ENCODE results near the gene RECK. TPM values are rescaled to one million over a fixed set of nuclear protein-coding genes. Genes with fewer than 3 reads are reported as not detected.

RECK gene
- total RNA-seq, 4 donors from 2014 or later, result 2.9 to 4.1 (median 3.5) TPM

DNA sequence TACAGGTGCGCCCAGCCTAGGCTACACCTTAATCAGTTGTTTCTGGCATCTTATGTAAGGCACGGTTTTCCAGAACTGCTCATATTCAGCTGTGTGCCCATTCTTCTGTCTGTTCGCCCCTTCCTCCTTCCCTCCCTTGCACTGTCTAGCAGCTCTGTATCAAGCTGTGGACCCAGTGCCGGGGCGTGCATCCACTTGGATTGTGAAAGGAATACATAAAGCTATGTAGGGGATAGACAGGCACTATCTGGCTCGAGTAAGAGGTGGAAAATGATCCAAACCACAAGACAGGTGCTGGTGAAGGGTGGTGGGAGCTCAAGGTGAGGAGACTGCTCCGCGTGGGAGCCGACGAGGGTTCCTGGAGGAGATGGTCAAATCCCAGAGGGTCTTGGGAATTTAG lies 101.8 kb downstream of the RECK start:
- no peaks in the 10 kb centered on the region for H3K9me3 ChIP-seq
- no peak overlapping the region for H3K4me3 ChIP-seq
- intact Hi-C loops (cut with DNase I; ENCODE audit: low total_unique reads), result no loop called here
- no peak for ATAC-seq
- no peak overlapping the region for H3K27ac ChIP-seq
- in situ Hi-C loops (cut with MboI; ENCODE audit: low sequenced_read_pairs in 4 of 4), result no loop called here
- no peak for DNase-seq
- H3K27me3 ChIP-seq, result peaks cover 5 to 21% (median 17%) of the 10 kb centered on the region in 3 donors
- no peaks in the 10 kb centered on the region for H3K36me3 ChIP-seq
- TF ChIP-seq POLR2A (IDR thresholded peaks at IDR 0.05), result no peak
- TF ChIP-seq, protein P1, sequence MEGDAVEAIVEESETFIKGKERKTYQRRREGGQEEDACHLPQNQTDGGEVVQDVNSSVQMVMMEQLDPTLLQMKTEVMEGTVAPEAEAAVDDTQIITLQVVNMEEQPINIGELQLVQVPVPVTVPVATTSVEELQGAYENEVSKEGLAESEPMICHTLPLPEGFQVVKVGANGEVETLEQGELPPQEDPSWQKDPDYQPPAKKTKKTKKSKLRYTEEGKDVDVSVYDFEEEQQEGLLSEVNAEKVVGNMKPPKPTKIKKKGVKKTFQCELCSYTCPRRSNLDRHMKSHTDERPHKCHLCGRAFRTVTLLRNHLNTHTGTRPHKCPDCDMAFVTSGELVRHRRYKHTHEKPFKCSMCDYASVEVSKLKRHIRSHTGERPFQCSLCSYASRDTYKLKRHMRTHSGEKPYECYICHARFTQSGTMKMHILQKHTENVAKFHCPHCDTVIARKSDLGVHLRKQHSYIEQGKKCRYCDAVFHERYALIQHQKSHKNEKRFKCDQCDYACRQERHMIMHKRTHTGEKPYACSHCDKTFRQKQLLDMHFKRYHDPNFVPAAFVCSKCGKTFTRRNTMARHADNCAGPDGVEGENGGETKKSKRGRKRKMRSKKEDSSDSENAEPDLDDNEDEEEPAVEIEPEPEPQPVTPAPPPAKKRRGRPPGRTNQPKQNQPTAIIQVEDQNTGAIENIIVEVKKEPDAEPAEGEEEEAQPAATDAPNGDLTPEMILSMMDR (IDR thresholded peaks at IDR 0.05 in 4 of 5, conservative IDR thresholded peaks at IDR 0.05 in 1 of 5), result no peak
- peaks cover 7 to 13% of the 10 kb centered on the region in 2 donors for H3K4me1 ChIP-seq

DNA sequence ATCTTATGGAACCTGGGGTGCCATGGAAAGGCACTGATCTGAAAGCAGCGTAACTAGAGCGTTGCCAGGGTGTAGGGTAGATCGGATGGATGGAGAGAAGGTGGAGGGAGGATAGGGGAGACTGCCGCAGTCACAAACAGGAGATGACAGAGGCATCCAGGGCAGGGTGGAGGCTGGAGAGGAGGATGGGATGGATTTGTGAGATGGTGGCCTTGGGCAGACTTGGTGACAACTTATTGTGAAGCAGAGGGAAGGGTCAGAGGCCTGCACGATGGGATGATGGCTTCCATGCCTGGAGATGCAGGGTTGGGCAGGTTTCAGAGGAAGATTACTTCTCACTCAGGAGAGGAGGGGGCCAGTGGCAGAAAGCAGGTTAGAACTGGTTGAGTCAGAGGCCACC lies 102.2 kb downstream of the RECK start:
- no peak overlapping the region for H3K27ac ChIP-seq
- no peak overlapping the region for H3K4me3 ChIP-seq
- peaks cover 7 to 13% of the 10 kb centered on the region in 2 donors for H3K4me1 ChIP-seq
- DNase-seq, result no peak
- no peaks in the 10 kb centered on the region for H3K9me3 ChIP-seq
- no peaks in the 10 kb centered on the region for H3K36me3 ChIP-seq
- peaks cover 5 to 21% (median 17%) of the 10 kb centered on the region in 3 donors for H3K27me3 ChIP-seq
- intact Hi-C loops (cut with DNase I; ENCODE audit: low total_unique reads) (no loop called here), in situ Hi-C loops (cut with MboI; ENCODE audit: low sequenced_read_pairs in 4 of 4) (no loop called here)
- ATAC-seq, result no peak
- TF ChIP-seq POLR2A (IDR thresholded peaks at IDR 0.05), result no peak
- TF ChIP-seq, protein P1 (IDR thresholded peaks at IDR 0.05 in 4 of 5, conservative IDR thresholded peaks at IDR 0.05 in 1 of 5), result no peak

DNA sequence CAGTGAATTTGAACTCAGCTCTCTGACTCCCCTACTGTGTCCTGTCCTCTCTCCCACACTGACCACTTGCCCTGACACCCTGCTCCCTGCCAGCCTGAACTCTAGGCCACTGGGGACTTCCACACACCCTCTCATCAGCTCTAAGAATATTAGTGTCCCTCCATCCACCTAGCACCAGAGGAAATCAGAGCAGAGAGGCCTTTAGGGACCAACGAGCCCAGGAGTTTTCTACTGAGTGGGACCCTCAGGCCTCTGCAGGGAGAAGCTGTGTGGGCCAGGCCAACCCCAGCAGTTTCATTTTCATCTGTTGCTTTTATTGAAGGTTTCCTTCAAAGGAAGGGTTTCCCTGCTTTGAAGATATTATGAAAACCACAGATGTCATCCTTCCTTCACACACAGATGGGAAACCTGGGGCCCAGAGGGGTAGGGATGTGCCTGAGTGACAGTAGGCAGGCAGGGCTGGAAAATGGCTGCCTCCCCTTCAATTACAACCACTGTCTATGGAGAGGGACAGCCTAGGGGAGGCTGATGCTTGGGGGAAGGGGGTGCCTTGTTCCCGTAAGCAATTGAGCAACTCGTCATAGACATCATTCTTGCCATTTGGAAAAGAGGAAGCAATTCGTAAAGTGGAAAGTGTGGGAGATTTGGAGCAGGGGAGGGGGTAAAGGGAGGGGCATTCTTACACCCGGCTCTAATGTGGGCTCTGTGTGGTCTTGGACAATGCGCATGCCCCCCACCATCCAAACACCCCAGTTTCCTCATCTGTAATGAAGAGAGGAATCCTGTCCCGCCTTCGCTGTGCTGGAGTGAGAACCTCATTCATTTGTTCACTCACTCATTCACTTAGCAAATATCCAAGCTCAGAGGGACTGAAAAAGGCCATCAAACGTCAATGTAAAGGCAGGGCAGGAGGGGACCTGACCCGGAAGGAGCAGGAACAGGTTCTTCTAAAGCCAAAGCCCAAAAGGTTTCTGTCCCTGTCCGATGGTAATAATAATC lies 103.7 kb downstream of the RECK start:
- Histone ChIP-seq H3K4me1 (peaks cover 7 to 13% of the 10 kb centered on the region in 2 donors), H3K27me3 (peaks cover 6 to 21% (median 17%) of the 10 kb centered on the region in 3 donors), H3K36me3 (no peaks in the 10 kb centered on the region), H3K9me3 (no peaks in the 10 kb centered on the region), H3K4me3 (no peak overlapping the region), H3K27ac (peak overlapping the region in 3 of 4 donors; percentile 16 to 33 (median 22))
- DNase-seq, result no peak
- TF ChIP-seq POLR2A (IDR thresholded peaks at IDR 0.05), result no peak
- TF ChIP-seq, protein P1 (IDR thresholded peaks at IDR 0.05 in 4 of 5, conservative IDR thresholded peaks at IDR 0.05 in 1 of 5), result no peak
- intact Hi-C loops (cut with DNase I; ENCODE audit: low total_unique reads), result no loop called here
- no peak for ATAC-seq
- in situ Hi-C loops (cut with MboI; ENCODE audit: low sequenced_read_pairs in 4 of 4), result no loop called here

DNA sequence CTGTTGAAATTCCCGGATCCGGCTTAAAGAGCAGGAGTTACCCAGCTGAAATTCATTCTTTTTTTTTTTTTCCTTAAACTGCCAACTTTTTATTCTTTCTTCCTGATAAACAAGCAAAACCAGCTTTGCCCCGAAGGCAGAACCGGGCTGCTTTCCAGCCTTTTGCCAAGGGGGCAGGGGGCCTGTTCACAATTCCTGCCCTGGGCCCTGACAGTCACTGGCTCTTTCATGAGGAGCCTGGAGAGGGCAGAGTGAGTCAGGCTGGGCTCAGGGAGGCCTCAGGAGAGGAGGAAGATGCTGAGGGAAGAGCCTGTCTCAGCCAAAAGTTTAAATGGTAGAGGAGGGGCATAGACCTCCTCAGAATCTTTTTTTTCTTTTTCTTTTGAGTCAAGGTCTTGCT lies 104.6 kb downstream of the RECK start:
- intact Hi-C loops (cut with DNase I; ENCODE audit: low total_unique reads) (no loop called here), in situ Hi-C loops (cut with MboI; ENCODE audit: low sequenced_read_pairs in 4 of 4) (no loop called here)
- no peaks in the 10 kb centered on the region for H3K36me3 ChIP-seq
- peak overlapping the region in 2 of 4 donors; percentile 16 to 33 for H3K27ac ChIP-seq
- H3K27me3 ChIP-seq, result peaks cover 7 to 21% (median 14%) of the 10 kb centered on the region in 3 donors
- H3K4me3 ChIP-seq, result no peak overlapping the region
- H3K9me3 ChIP-seq, result no peaks in the 10 kb centered on the region
- H3K4me1 ChIP-seq, result peaks cover 7 to 9% of the 10 kb centered on the region in 2 donors
- ATAC-seq, result no peak
- no peak for DNase-seq
- no peak for TF ChIP-seq POLR2A (IDR thresholded peaks at IDR 0.05)
- TF ChIP-seq, protein P1 (IDR thresholded peaks at IDR 0.05 in 4 of 5, conservative IDR thresholded peaks at IDR 0.05 in 1 of 5), result no peak
